D721Med (cell line): Measurements from ENCODE around the gene PPIL4.

Experiments
- DNase-seq: peaks from one replicate; pipeline ENCODE4 v3.0.0; 2011; ENCODE audit warnings: low spot score; ENCODE audit not compliant: insufficient read length
- FAIRE-seq: peaks from 2 replicates; lab custom pipeline; 2011; peaks lifted over from hg19 to GRCh38; lab: Jason Lieb, UNC
- CTCF ChIP-seq: IDR thresholded peaks from 2 replicates; pipeline ENCODE4 v1.5.1; 2012; ENCODE audit warnings: mild to moderate bottlenecking, control low read depth; ENCODE audit not compliant: insufficient read depth; ENCODE audit errors: missing control alignments

The PPIL4 gene

GRCh38 chr6:149559389-149559788 lies 13.5 kb upstream of the PPIL4 start:
- FAIRE-seq: no peak
- no peak for DNase-seq
- no peak for TF ChIP-seq CTCF

GRCh38 chr6:149558029-149558428 lies 12.2 kb upstream of the PPIL4 start:
- TF ChIP-seq CTCF: no peak
- FAIRE-seq (no peak), DNase-seq (no peak)

GRCh38 chr6:149551920-149552319 lies 6.1 kb upstream of the PPIL4 start:
- TF ChIP-seq CTCF: no peak
- no peak for FAIRE-seq

GRCh38 chr6:149545258-149545753 lies 537 bp downstream of the PPIL4 start:
- FAIRE-seq: no peak
- no peak for DNase-seq
- TF ChIP-seq CTCF: no peak

More at GRCh38 chr6:149551920-149552319, 6.1 kb upstream of the PPIL4 start:
- no peak for DNase-seq

GRCh38 chr6:149544646-149545257 lies 1.1 kb downstream of the PPIL4 start:
- TF ChIP-seq CTCF: peak; percentile 7
- DNase-seq: no peak
- FAIRE-seq: no peak

GRCh38 chr6:149541139-149541538 lies 4.7 kb downstream of the PPIL4 start:
- DNase-seq (no peak), FAIRE-seq (no peak)
- TF ChIP-seq CTCF: no peak

GRCh38 chr6:149534742-149535141 lies 11.1 kb downstream of the PPIL4 start:
- no peak for TF ChIP-seq CTCF
- no peak for DNase-seq
- FAIRE-seq: no peak
